Upper lobe of left lung (tissue), 4 donors: ENCODE results near the gene DIO3.

Experiments
- CTCF ChIP-seq, 6 experiments: fragments of 450-650 bp in 4 of 6; fragments of 200-600 bp in 2 of 6; sonication (generic) in 2 of 6; IDR thresholded peaks; one replicate each; pipeline ENCODE4 v1.5.1; 2016 to 2019; ENCODE audit warnings: antibody characterized with exemption in 6 of 6
- POLR2A ChIP-seq, 4 donors: fragments of 450-650 bp; IDR thresholded peaks; one replicate each; pipeline ENCODE4 v1.5.1; 2016 to 2017; ENCODE audit warnings: antibody characterized with exemption in 4 of 4, mild to moderate bottlenecking in 2 of 4
- POLR2AphosphoS5 ChIP-seq, 2 donors: sonication (generic); formaldehyde crosslinking; IDR thresholded peaks; one replicate each; pipeline ENCODE4 v1.5.1; 2017; ENCODE audit warnings: antibody characterized with exemption in 2 of 2

GRCh38 chr14:101598571-101599233, 37.4 kb downstream of the DIO3 start:
- TF ChIP-seq POLR2A (IDR thresholded peaks at IDR 0.05): no peak
- TF ChIP-seq CTCF (IDR thresholded peaks at IDR 0.05): no peak
- TF ChIP-seq POLR2AphosphoS5 (IDR thresholded peaks at IDR 0.05): no peak
